HG03159 (cell line): Measurements from ENCODE around the gene ELFN2.

Experiments used
- ATAC-seq: cut with Tn5 transposase; IDR thresholded peaks from one replicate; pipeline ENCODE4 v1.9.1; 2021; ENCODE audit warnings: mild to moderate bottlenecking, moderate library complexity; ENCODE audit not compliant: unreplicated experiment

The ELFN2 gene

GRCh38 chr22:37454857-37455686 is 27.8 kb upstream of the ELFN2 start:
- no peak for ATAC-seq

- ATAC-seq = no peak
These were observed 26.4 kb upstream of the ELFN2 start for GRCh38 chr22:37453696-37454095.

GRCh38 chr22:37451218-37451617 is 23.9 kb upstream of the ELFN2 start:
- no peak for ATAC-seq

GRCh38 chr22:37449331-37450001 is 22.2 kb upstream of the ELFN2 start:
- no peak for ATAC-seq

- ATAC-seq = no peak
These were observed 21.3 kb upstream of the ELFN2 start for GRCh38 chr22:37448516-37449127.

GRCh38 chr22:37445501-37445900 is 18.2 kb upstream of the ELFN2 start:
- no peak for ATAC-seq

- no peak for ATAC-seq
These were observed 16.7 kb upstream of the ELFN2 start for GRCh38 chr22:37443977-37444376.

- ATAC-seq = no peak
These were observed 15.8 kb upstream of the ELFN2 start for GRCh38 chr22:37443086-37443485.

GRCh38 chr22:37442537-37442936 is 15.3 kb upstream of the ELFN2 start:
- no peak for ATAC-seq

GRCh38 chr22:37442135-37442534 is 14.9 kb upstream of the ELFN2 start:
- ATAC-seq = no peak

GRCh38 chr22:37440875-37441274 is 13.6 kb upstream of the ELFN2 start:
- no peak for ATAC-seq

- ATAC-seq = no peak
These were observed 12.1 kb upstream of the ELFN2 start for GRCh38 chr22:37439347-37439746.

- no peak for ATAC-seq
These were observed 8.8 kb upstream of the ELFN2 start for GRCh38 chr22:37435970-37436603.

- no peak for ATAC-seq
These were observed 6.5 kb upstream of the ELFN2 start for GRCh38 chr22:37433786-37434185.

- ATAC-seq = no peak
These were observed 5.4 kb upstream of the ELFN2 start for GRCh38 chr22:37432708-37433054.

GRCh38 chr22:37431801-37432707 is 4.8 kb upstream of the ELFN2 start:
- ATAC-seq = no peak

GRCh38 chr22:37431366-37431765 is 4.1 kb upstream of the ELFN2 start:
- ATAC-seq = no peak

GRCh38 chr22:37430941-37431340 is 3.7 kb upstream of the ELFN2 start:
- no peak for ATAC-seq

- no peak for ATAC-seq
These were observed 1.6 kb upstream of the ELFN2 start for GRCh38 chr22:37428649-37429586.
